NCI-H187 treated with DMSO at 0.1 percent for 48 hours (cell line): Measurements from ENCODE around the gene SDHAF3.
"Not testable (repeated sequence)": the region's sequence is repeated elsewhere in the genome, so short reads cannot be mapped to it uniquely, and the experiment has no call there.

Experiments used
- DNase-seq: peaks from one replicate; lab custom pipeline; 2025; lab: John Stamatoyannopoulos, UW

The SDHAF3 gene

DNA sequence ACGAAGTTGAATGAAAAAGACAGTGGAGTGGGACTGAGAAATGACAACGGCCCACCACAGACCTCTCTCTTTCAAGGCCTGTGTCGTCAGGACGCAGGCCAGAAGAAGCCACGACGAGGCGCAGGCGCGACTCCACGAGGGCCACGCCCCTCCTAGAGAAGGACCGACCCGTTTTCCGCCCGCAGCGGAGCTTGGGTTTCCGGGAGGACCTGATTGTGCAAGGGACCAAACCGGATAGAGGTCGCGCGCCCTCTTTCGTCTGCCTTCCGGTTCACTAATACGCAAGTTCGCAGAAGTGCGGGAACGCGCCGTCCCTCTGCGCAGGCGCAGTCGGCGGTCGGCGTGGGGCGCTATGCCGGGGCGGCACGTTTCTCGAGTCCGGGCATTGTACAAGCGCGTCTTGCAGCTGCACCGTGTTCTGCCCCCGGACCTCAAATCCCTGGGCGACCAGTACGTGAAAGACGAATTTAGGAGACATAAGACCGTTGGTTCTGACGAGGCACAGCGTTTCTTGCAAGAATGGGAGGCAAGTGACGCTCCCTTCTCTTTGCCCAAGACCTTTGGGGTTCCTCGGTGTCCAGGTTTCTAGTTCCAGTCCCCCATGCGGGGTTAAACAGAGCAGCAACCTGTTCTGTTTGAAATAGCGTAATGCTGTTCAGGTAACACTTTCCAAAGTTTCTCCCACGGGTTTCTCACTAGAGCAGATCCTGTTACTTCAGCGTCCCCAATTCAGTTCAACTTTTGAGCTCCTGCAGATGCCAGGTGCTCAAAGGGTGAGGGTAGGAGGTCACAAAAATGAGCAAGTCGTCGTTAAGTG lies at the start of gene SDHAF3:
Gene SDHAF3, plus strand, starts transcription at position 327 of the 817 bp plus-strand sequence. Its CDS starts 26 bp downstream, at position 353.
- DNase-seq = peak; percentile 78

DNA sequence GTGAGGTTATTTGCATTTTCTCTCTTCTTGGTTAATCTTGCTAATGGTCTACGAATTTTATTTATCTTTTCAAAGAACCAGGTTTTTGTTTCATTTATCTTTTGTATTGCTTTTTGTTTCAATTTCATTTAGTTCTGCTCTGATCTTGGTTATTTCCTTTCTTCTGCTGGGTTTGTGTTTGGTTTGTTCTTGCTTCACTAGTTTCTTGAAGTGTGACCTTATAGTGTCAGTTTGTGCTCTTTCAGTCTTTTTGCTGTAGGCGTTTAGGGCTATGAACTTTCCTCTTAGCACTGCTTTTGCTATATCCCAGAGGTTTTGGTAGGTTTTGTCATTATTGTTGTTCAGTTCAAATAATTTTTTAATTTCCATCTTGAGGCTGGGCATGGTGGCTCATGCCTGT lies 45.5 kb upstream of the SDHAF3 start:
- not testable (repeated sequence) for DNase-seq

DNA sequence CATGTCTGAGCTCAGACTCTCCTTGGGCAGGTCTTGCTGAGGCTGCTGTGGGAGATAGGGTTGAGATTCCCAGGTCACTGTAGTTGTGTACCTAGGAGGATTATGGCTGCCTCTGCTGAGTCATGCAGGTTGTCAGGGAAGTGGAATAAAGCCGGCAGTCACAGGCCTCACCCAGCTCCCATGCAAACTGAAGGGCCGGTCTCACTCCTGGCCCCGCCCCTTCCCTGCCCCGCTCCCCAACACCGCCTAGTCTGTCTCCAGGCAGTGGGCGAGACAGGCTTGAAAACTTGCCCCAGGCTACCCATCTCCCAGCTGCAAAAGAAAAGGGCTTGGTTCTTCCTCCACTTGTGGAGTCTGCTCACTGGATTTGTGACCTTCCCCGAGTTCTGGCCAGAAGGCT lies 41.6 kb upstream of the SDHAF3 start:
- no peak for DNase-seq

DNA sequence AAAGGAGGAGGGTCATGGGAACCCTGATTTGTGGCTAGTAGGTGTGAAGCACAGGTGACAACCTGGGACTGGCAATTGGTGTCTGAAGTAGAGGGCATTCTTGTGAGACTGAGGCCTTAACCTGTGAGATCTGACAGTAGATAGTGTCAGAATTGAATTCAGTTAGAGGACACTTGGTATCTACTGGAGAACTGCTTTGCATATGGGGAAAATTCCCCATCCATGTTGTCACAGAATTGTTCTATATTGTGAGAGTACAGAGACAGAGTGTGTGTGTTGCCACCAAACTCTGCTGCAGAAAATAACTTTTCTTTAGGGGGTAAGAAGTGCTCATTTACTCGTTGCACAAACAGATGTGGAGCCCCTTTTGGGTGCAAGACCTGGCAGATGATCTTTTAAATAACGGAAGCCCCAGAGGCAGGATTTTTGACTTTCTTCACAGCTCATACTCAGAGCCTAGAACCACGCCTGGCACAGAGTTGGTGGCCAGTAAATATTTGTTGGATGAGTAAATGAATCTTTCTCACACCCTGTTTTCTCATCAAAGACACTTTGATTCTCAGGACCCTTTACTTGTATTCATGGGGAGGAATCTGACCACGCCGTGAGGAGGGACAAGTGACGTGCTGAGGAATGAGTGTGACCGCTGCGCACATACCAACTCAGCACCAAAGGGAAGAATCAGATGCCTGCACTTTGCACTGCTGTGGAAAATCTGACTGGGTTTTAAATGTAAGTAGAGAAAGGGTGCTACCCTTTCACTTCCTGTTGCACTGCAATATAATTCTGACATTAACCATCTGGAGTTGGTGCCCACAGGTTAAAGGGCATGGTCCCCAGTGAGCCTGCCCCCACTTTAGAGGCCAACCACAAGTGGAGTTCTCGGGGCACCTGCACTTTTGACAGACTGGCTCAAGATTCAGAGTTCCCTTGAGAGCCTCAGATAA lies 39.2 kb upstream of the SDHAF3 start:
- DNase-seq = no peak

DNA sequence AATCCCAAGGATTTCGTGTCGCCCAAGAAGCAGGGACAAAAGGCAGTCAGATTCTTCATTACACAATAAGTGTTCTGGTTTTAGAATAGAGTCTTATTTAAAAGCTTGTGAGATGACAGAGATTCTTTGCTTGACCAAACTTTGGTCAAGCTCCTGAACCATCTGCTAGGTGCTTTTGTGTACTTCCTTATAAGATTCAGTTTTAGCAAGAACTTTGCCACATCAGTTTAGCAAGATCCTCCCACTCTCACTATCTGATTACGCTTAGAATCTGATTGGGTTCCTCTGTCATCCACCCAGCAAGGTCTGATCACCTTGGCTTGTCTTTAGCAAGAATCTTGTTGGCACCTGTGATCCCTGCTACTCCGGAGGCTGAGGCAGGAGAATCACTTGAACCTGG lies 38.2 kb upstream of the SDHAF3 start:
- no peak for DNase-seq

DNA sequence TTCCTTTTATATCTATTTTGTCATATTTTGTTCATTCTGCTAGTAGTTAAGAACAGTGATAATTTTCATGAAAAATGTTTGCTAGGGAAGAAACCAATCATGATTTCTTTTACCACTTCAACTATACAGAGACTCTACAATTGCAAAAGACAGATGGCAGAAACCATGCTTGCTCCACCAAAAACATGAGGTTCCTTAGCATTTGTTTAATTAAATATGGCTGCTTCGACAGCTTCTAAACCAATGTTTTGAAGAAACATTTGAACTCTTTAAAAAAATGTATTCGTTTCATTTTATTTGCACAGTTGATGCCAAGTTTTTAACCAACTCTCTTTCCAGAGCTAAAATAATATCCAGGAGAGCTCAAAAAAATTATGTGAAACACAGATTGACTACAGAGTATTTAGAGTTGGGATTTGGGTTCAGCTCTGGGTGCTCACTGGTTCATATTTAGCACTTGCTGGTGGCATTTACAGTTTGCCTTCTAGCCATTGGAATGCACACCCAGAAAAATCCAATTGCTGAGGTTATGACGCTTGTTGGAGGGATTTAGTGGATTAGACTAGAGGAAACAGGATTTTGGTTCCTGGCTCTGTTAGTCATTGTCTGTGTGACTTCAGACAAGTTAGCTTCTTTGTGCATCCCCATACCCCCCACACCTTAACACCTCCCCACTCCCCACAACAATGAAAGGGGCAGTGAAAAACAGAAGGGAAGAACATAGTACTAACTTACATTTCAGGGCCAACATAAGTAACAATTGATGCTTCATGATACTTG lies 35.8 kb upstream of the SDHAF3 start:
- no peak for DNase-seq

DNA sequence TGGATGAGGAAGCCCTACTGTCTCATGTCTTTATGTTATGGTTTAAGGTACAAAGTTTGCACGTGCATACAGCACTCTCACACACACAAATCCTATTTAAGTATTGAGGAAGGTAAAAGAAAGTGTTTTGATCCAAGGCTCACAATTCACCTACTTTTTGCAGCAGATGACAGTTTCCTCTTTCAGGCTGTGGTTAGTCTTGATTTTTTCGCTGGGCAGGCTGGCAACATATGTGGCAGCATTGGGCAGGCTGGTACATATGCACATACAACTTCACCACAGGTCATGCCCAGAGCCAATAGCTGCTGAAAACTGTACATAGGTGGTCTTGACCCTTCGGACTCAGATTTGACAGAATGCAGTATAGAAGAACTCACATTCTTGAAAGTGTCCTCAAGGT lies 29.1 kb upstream of the SDHAF3 start:
- DNase-seq = no peak

DNA sequence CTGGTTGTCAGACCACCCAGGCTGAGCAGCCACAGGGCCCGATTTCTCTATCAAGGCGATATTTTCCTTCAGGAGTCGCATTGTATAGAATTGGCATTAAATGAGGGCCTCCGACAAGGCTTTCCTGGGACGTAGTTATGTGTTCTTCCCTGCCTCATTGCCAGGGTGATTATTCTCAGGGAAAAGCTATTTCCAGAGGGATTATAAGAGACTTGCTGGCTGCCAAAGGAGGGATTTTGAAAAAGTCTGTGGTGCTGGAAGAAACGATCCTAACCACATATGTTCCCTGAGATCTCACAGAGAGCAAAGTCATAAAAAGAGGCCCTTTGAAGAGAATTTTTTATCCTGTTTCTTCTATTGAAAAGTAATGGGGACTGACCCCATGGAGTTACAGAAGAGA lies 27.7 kb upstream of the SDHAF3 start:
- no peak for DNase-seq

DNA sequence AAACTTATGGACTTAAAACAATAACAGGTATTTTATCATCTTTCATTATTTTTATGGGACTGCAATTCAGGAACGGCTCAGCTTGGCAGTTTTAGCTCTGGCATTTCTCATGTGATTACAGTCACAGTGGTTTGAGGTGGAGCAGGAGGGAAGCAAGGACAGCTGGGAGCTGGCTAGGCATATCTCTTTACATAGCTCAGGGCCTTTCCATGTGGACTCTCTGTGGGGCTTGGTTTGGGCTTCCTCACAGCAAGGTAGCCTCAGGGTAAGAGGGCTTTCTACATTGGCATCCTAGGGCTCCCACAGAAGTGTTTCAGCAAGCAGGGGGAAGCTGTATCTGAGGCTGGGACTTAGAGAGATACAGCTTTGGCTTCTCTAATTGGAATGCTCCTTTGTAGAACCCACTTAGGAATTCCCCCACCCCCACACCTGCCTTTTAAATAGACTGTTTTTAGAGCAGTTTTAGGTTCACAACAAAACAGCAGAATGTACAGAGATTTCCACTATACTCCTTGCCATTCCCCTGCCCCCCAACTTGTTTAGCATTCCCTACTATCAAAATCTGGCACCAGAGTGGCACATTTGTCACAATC lies 26.6 kb upstream of the SDHAF3 start:
- no peak for DNase-seq

DNA sequence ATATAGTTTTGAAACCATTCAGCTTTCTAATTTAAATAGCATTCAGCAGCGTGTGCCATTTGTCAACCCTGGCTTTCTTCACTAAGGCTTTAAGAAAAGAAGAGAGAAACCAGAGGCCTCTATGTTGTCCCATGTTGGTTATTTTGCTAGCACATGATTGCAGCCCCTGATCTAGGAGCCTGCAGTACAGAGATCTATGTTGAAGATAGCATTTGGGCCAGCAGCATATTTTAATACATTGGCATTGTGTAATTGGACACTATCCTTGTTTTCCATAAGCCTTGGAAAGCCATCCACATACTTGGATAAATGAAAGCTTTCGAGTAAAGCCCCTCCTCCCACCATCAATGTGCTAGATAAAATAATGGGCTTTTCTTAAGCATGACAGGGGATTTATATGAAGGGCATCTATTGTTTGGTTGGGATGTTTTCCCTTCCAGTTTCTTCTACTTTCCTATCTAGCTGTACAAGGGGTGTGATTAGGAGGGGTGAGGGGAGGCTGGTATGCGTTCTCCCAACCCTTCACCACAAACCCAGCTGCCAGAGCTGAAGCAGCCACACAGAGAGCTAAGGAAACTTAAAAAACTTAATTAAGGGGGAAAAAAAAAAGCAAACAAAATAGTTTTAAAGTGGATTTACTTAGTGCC lies 23.1 kb upstream of the SDHAF3 start:
- DNase-seq = no peak

DNA sequence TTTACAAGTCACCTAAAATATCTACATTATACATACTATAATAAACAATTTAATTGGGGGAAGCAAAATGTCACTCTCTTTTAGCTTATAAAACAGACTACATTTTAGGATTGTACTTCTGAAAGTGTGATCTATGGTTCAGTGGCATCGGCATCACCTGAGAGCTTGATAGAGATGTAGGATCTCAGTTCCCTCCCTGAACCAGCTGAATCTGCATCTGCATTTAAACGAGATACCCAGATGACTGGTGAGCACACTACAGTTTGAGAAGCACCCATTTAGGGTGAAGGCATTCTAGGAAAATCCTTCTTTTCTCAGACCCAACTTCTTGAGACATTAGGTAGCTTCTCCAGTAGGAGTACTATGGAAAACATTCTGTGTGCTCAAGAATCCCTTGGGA lies 21.5 kb upstream of the SDHAF3 start:
- DNase-seq = no peak

DNA sequence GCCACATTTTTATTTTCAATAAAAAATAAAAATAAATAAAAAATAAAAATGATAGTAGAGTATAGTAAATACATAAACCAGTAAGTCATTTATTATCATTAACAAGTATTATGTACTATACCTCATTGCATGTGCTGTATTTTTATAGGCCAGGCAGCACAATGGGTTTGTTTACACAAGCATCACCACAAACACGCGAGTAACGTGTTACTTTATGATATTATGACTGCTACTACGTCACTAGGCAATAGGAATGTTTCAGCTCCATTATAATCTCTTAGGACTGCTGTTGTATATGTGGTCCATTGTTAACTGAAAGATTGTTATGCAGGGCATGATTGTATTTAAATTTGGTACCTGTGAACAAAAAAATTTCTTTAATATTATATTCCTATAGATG lies 20.8 kb upstream of the SDHAF3 start:
- DNase-seq = no peak

DNA sequence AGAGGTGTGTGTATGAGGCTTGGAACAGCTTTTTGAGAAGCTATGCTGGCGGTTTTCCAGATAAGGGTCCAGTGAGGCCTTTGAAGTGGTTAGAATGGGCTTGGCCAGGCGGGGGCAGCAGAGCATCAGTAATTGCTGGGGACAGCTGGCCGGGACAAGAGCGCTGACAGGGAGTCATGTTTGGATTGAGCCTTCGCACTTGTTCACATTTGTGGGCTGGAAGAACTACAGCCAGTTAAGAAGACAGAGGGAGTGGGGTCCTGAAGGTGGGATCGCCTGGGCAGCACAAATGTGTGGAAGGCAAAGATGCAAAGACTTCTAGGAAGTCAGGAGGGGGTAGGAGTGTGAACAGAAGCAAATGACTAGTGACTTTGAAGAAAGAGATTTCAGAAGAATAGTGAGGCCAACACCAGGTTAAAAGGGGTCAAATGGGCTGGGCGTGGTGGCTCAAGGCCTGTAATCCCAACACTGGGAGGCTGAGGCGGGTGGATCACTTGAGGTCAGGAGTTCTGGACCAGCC lies 12.7 kb upstream of the SDHAF3 start:
- peak; percentile 61 for DNase-seq

DNA sequence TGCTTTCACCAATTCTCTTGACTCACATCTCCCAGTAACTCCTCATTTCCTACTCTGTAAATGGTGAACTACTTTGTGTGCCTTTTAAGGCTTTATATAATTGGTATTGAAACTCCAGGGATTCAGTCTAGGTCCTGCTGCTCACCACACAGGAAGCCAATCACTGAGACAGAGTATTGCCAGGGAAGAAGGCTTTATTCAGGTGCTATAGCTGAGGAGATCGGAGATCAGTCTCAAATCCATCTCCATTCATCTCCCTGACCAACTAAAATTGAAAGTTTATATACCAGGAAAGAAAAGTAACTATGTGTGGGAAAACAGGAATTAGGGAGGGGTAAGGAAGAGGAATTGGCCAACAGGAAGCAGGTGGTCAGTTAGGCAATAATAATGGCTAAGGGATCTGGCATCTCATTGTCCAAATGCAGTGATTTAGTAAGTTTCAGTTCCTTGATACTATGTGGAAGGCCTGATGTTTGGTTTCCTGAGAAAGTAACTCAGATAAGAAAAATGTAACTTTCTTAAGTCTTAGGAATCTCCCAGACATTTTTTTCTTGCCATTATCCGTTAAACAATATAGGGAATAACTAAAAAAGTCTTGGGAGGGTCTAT lies 10.2 kb upstream of the SDHAF3 start:
- DNase-seq = no peak

DNA sequence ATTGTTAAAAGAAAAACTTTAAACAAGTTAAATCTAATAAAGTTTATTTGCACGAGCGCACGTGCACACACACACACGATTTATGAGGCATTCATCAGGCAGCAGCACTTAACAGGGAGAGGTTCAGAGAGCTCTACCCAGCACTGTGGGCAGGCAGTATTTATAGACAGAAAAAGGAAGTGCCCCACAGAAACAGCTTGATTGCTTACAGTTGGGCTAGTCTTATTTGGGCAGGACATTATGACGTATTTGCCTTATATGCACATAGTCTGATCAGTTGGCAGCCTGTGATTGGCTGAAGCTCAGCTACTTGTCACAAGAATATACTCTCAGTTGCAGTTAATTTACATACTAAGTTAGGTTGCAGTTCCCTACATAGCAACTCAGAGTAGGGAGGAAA lies 1.2 kb upstream of the SDHAF3 start:
- DNase-seq = no peak

DNA sequence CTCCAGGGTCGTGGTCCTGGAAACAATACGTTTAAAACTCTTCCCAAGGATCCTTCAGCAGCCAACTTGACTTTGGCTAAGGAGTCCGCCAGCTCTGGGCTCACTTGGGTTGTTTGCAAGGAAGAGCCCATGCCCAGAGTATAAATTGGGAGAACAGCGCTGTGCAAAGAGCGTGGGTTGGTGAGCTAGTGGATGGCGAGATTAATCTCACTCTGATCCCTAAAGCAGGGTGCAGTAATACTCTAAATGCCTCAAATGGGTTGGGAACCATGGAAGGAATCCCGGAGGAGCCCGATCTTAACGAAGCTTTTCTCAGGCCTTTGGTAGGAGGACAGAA lies 495 bp upstream of the SDHAF3 start:
- no peak for DNase-seq

DNA sequence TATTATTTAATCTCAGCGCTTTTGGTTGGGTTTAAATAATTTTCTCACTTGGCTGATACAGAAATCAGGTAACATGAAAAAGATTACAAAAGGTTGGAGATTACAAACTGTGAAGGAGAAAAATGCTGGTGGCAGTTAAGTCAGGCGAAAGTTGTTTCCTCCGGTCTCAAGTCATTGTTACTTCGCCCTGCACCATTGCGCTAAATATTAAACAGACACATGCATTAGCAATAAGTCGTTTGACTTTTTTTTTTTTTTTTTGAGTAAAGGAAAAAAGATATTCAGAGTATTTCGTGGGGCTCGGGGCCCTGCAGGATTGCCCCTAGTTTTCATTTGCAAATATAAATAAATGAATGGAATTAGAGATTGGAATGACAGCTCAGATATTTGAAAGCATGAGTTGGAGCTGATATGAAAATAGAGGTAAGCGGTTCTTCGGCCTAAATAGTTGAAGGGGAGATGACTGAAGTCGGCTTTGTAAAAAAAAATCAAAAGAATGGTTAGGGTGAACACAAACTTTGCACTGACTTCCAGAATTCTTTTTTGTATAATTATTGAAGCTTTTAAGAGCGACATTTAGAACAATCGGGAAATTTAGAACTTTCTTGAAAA lies 914 bp downstream of the SDHAF3 start:
- no peak for DNase-seq

DNA sequence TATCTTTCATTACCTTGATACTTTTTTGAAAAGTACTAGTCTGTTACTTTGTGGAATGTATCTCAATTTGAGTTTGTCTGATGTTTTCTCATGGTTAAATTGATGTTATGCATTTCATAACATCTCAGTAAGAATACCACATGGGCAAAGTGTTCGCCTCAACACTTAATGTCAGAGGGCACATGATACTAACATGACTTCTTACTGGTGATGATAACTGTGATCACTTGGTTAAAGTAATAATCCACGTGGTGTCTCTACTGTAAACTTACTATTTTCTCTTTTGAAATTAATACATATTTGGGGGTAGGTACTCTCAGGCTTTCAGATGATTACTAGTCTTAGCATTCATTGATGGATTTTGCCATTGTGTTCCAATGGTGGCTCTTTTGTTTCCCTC lies 2.2 kb downstream of the SDHAF3 start:
- no peak for DNase-seq

DNA sequence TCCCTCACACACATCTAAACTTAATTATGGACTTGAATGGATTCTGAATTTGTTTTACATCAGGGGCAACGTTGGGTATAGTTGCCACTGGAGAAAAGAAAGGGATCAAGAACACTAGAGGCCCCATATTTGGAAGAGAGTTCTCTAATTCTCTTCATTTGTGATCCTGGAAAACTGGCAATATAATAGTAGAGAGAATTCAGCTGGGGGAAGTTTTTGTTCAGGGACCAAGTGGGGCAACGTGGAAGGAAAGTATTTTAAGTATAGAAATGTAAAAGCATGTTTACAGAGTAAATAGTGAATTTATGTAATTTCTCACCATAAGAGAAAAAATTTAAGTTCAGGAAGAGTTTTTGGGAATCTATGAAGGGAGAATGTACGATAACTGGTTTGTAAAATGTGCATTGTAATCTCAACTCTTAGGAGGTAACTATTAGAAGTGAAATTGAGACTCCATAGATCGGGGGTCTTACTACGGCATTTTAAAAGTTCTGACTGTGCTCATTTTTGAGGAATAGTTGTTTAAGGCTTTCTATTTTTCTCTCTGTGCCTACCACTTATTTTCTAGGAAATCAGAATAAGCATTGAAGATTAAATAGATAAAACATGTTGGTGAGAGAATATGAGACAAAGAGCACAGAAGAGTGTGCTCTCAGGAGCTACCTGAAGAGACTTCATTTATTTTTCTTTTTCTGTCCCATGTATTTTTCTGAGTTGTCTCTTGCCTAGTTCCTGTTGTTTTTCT lies 3.4 kb downstream of the SDHAF3 start:
- no peak for DNase-seq

DNA sequence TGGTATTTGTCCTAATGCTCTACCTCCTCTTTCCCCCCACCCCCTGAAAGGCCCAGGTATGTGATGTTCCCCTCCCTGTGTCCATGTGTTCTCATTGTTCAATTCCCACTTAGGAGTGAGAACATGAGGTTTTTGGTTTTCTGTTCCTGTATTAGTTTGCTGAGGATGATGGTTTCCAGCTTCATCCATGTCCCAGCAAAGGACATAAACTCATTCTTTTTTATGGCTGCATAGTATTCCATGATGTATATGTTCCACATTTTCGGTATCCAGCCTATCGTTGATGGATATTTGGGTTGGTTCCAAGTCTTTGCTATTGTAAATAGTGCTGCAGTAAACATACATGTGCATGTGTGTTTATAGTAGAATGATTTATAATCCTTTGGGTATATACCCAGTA lies 5.6 kb downstream of the SDHAF3 start:
- DNase-seq = not testable (repeated sequence)
